Measurements from ENCODE around the gene STARD13.

STARD13 gene

DNA sequence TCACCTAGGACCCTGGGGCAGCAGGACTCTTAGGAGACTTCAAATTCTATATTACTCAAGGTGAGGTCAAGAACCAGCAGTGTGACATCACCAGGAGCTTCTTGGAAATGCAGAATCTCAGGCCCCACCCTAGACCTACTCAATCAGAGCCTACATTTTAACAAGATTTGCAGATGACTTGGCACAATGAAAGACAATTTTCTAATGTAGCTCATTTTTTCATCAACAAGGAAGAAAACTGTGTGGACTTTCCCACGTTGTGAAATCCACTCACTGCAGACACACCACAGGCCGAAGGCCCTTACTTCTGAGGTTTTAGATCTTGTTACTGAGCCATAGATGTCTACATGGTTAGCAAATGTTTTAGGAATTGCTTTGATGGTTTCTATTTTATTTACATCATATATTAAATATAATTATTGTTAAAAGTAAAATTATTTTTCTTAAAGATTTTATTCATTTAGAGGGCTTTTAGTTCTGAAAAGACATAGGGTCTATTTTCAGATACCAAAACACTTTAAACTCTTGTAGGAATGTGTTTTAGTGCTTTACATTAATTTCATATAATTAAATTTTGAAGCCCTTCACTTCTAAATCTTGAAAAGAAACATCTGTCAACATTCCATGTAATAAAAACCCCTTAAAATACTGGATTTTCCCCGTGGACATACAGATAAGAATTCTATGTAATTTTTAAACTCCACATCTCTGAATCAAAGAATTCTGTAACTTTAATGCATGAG is 18.5 kb upstream of the STARD13 start:
- no peak for DNase-seq

DNA sequence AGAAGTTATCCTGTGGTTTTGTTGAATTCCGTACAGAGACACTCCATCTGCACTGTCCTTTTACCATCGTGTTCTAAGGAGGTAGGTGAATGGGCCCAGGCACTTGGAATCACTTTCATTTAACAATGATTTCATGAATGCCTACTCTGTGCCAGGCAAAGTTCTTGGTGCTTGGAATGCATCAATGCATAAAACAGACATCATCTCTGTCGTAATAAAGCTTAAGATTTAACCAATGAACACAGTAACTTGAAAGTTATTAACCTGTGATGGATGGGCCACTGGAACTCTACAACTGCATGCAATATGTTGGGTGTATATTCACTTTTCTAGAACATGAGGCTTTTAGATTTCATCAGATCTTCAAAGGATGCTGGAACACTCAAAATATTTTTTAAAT is 14.1 kb upstream of the STARD13 start:
- DNase-seq: no peak

DNA sequence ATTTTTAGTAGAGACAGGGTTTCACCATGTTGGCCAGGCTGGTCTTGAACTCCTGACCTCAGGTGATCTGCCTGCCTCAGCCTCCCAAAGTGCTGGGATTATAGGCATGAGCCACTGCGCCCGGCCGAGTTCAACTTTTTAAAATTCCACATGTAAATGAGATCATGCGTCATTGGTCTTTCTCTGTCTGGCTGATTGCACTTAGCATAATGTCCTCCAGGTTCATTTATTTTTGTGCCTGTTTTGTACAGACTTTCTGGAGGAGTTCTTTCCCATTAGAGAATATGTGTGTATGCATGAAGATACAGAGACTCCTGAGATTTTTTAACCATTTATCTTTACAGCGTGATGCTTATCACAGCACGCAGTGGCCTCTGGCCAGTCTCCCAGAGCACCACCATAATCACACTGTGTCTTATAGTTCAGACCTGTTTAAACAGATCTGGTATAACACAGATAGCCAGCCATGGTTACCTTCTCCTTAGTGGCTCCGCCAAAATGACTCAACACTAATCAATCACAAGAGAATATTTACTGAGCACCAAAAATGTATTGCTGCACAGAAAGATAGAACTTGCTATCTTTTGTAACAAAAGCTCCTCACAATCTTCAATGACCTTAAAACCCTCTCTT is 11.4 kb upstream of the STARD13 start:
- DNase-seq: no peak

DNA sequence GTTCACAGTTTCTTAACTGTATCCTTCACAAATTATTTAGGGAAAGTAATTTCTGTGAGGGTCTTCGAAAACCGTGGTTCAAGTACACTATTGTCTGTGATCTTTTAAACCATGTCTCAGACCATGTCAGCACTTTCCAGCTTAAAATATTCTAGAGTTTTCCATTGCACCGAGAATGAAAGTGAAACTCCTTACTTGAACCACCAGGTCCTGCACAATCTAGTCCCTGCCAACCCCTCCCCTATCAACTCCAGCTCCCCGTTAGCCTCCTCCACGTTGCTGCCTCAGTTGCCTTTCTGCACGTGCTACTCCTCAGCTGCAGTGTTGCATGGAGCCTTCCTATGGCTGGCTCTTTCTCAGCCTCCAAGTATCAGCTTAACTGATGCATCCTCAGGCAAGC is 7.2 kb upstream of the STARD13 start:
- DNase-seq: no peak

DNA sequence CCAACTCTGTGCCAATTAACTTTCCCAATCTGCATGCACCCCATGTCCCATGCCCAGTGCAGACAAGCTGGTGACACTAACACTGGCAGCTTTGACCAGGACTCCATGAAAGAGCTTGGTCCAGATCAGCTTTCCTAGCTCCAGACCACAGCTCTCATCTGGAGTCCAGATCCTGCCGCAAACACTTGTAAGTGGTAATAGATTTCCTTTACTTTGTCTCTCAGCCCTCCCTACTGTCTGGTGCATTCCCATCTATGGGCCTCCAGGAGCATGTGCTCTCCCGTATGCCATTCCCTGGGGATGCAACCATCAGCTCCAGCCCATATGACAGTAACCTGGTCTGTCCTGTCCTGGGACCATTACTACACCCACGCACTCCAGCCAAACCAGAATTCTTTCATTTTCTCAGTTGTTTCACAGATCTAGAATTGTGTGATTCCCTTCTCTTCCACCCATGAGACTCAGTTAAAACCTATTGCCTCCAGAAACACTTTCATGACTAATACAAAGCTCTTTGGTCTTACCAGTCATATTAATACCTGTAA is 4.9 kb upstream of the STARD13 start:
- DNase-seq: no peak

DNA sequence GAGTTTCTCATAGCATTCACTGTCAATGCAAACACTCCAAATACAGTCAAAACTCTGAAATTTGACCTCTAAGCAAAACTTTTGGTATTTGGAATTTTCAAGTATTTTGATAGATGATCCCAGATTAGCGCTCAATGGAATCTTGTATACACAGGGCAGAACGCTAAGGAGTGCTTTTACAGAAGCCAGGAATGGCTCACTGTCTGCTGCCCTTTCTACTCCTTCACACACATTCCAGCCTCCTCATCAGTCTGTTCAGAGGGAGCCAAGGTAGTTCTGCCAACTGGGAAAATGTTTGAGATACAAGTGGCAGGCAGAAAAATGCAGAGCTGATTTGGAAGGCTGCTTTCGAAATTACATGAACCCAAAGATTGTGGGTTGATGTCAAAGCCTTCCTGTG is 4.4 kb upstream of the STARD13 start:
- no peak for DNase-seq

DNA sequence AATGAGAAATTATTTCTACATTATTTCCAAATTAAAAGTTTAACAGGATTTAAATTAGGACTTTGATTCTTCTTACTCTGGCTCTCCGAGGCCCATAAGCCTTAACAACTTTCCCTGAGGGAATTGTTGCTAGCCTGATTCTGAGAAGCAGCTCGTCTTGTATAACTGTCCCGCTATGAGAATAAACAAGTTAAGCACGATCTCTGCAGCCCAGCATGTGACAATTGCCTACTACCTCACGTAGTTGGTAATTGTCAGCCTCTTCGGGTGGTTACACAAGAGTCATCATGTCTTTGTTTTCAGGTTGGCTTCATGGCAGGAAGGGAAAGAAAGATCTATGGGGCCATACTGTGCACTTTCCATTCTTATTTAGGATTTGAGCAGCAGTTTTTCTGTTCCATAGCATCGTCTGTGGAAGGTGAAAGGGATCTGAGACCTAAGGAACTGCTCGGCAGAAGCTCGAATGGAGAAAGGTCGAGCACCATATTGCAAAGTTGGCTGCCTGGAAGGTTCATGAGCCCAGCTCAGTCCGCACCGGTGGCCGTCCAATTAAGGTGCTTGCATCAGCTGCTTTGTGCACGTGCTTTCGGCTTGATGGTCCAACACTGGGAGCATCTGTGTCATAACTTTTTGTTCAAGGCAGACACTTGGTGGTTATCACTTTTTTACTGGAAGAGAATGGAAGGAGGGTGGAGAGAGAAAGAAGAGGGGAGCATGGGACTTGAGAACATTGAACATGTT is 1.8 kb upstream of the STARD13 start:
- DNase-seq: no peak

DNA sequence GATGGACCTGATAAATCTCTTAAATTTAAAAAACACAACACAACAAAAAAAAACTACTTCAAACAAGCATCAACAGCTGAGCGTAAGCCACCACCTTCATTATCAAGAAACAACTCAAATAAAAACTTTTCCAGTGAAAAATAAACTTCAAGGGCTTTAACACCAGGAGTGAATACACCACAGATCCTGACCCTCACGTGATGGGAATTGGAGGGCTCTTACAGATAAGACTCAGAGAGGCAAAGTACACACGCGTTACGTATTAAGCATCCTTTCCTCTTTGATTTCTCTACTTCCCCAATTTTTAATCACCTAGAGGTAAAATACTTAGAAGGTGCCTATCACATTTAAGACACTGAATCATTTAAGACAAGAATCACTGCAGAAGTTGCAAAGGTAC is 573 bp upstream of the STARD13 start:
- no peak for DNase-seq

DNA sequence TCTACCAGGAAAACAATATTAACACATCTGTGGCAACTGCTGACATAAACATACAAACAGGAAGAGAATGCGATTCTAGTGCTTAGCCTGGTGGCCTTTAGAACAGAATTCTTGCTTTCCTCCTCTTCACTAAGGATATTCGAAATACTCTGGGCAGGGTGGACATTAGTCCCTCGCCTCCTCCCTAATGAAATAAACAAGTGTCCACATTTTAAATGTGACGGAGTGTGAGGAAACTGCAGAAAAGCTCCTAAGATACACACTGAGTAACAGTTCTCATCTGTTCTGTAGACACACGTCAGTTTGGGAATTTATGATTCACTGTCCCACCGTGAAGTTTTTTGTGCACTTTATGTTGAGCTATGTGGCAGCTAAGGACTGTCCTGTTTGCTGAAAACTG is 639 bp downstream of the STARD13 start:
- no peak for DNase-seq

DNA sequence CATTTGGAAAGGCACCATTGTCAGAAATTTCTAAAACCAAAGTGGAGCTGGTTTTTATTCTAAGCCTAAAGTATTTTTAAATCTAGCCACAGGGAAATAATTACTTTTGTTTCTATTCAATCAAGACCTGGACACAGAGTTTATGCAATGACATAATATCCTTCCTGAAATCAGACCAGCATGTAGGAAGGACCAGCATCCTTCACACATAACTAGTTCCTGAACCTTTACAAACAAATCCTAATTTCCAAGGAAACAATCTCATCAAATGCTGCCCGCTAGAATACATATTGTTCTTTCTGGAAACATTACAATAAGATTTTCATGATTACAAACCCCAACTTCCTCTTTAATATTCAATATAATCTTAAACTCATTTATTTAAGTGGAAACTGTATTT is 1.5 kb downstream of the STARD13 start:
- DNase-seq: no peak

DNA sequence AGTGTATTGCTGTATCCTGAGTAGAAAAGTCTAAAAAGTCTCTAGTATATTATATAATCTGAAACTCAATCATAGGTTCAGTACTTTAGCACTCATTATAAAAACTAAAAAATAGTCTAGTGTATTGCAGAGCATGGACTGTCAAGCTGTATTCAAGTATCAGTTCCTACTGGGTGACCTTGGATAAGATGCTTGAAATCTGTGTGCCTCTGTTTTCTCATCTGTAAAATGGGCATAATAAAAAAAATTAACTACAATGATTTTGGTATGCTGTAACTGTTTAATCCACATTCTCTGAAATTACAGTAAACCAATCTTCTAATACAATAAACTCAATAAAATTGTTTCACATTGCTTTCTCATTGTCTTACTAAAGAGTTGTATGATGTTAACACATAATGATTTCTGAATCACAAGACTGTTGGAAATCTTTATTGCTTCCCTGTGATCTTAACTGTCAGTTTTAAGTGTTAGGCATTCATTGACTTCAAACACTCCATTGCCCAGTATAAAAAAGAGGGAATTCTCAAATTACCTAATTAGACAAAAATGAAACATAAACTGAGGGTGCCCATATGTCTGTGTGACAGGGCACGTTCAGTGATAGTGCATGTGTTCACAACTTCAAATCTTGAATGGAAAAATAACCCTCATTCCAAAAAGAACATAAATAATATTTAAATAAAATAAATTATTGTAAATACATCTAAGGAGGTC is 2.2 kb downstream of the STARD13 start:
- DNase-seq: no peak

DNA sequence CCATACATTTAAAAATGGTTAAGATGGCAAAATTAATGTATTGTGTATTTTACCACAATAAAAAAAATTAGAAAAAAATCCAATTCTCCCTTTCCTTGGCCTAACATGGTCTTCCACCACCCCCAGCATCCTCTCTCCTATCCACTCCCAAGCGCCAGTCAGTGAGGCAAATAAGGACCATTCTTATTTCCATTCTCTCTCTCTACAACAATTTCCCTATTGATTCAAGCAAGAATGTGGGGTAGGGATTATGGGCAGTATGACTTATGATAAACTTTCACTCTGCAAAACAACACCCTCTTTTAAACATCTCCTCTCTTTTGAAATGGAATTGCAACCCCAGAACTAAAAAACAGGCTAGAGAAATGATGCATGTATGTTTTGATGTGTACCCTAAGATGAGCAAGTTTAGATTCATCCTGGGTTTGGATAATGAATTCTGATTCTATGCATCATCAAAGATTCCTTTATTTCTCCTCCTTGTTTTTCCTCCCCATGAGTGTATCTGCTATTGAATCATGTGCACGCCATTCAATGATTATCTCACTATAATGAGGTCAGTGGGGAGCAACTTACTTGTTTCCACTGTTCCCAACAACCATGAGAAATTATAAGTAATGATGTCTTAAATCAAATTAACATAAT is 3.5 kb downstream of the STARD13 start:
- no peak for DNase-seq

DNA sequence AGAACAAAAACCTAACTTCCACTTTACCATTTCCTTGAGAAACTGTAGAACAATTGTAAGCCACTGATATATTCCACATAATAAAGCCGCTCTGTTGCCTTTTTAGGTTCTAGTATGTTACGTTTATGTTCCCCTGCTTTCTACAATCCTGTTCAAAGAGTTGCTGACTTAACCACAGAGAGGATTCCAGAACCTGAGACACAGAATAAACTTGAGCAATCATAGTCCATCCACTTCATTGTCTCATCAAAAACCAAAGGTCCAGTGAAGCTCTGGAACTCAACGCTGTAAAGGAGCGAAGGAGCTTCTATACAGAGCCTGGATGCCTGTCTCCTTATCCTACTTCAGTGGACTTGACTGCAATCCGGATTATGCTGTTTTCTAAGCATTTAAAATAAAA is 4.6 kb downstream of the STARD13 start:
- DNase-seq: no peak

DNA sequence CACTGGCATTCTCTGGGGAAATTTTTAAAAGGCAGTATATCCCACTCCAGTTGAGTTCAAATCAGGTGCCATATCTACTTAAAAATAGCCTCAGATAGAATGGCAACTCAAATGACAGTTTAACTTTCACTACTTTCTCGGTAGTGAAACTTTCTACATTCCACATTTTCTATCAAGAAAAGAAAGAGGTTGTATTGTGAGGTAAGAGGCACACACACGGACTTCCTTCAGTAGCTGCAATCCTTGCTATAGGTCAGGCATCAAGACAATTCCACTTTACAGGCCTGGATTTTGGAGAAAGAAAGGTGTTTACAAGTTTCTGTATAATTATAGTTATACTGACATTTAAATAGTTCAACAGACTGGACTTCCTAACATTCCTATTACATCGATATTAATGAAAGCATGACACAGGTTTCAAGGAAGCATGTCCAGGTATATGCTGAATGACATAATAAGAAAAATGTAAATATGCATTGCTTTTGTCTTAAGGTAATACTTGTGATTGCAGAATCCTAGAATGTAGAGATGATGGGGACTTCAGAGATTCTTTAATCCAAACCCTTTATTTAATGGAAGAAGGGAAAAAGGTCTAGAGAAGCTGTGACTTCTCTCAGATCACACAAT is 5.2 kb downstream of the STARD13 start:
- no peak for DNase-seq

DNA sequence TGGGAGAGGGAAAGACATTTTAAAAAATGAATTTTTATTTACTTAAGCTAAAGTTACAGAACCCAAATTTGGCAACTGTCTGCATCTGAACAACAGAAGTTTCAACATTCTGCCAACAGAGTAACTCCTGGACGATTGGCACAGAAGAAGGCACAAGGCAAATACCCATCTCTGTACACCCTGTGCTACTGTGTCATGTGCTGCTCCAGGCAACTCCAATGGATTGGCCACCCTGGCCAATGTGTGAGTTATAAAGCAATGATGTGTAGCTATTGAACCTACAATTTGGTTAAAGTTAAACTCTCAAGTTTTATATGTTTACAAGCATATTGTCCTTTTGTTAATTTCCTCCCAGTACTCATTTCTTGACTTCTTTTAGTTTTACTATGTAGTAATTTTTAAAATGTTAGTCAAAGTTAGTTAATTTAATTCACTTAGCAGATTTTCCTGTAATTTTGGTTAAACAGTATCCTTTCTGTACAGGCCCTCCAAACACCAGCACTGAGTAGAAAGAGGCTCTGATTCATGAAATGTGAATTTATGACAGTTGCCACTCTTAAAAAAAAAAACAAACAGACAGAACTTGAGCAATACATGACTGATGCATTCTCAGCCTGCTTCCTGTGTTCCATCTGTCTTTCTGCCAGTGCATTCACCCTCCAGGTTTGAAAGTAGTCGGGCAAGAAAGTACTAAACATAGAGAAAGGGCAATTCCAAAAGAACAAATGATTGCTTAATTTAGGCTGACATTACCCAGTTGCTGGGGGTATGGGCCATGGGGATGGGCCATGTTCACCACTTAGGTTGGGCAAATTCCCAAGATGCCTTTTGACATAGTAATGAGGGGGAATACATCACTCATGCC is 5.9 kb downstream of the STARD13 start:
- DNase-seq: no peak

DNA sequence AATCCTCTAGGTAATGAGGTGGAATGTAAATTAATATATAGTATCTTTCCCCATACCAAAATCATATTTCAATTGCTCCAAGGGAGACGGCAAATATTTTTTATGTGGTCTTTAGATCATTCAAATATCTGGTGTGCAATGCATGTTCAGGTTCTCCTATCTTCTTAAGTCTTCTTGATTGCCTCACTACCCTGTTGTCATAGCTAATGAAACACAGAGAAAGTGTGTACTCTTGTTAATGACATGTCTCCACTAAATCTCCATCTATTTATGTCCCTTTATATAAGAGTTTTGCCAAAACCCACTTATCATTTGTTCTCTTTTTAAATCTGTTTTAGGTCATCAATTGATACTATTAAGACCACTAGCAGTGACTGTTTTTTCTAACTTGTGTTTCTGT is 6.6 kb downstream of the STARD13 start:
- no peak for DNase-seq

DNA sequence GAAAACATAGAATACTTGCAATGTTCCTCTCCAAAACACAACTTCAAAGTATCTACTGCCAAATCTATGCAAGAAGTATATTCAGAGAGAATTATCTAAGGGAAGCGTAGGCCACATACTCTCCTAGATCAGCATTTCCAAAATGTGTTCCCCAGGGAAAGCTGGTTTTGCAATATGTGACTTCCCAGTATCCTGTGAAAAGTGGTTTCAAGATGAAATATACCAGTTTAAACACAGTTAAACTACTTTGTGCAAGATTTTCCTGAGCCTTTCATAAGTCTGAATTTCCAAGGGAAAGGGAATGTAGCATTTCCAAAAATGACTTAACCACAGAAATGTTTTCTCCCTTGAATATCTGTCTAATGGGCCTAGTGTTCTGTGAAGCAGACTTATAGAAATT is 7.6 kb downstream of the STARD13 start:
- no peak for DNase-seq

DNA sequence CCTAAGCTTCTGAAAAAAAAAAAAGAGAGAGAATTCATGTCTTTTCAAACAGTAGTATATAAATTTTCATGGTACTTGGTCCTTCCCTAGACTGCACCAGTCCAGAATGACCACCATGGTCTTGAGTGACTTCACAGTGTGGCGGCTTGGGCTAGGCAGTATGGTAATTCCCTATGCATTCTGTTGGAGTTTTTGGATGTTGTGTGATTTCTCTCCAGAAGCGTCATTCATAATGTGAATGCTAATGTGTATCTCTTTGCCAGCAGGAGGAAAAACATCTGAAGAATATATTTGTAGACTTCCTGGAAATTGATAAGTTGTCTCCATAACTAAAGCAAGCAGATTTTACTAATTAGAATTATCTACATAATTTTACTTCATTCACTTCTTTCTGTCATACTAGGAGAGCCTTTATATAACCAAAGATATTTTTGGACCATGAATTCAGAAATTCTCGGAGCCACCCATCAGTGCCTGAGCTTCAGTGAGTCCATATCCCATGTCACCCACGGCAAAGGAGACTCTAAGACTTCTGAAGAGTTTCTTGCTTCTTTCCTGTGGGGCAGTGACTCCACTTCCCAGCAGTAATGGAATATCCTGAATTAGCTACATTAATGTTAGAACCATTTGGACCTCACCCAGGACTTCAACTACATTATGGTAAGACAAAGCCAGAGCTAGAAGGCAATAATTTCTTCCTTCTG is 8.4 kb downstream of the STARD13 start:
- DNase-seq: no peak

DNA sequence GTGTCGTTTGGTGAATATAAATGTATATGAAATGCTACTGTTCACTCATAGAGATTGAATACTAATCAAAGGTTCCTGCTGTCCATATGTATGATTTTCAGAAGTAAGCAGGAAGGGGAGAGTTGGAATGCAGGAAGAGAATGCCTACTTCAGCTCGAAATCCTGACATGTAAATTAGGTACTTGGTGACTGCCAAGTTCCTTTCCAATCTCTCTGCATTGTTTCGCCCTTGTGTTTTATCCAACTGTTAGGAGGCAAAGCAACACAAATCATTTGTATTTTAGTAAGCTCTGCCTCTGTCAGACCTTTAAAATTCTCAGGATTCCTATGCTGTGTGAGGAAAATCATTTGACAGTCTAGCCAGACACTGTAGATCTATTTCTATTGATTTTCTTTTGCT is 9.0 kb downstream of the STARD13 start:
- DNase-seq: no peak

DNA sequence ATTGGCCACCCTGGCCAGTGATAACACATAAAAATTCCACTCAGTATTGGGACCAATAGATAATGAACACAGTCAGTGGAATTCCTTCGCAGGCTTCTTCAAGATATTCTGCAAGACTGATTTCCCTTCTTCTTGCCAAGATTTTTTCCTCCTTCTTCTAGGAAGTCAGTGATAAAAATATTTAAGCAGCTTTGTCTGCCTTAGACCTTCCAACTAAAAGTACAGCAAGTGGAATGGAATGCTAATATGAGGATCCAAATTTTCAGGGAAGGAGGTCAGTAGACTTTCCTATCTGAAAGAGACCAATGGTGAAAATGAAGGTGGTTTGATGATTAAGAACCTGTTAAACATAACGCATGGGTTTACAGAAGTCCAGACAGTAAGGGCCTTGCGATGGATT is 9.6 kb downstream of the STARD13 start:
- no peak for DNase-seq

DNA sequence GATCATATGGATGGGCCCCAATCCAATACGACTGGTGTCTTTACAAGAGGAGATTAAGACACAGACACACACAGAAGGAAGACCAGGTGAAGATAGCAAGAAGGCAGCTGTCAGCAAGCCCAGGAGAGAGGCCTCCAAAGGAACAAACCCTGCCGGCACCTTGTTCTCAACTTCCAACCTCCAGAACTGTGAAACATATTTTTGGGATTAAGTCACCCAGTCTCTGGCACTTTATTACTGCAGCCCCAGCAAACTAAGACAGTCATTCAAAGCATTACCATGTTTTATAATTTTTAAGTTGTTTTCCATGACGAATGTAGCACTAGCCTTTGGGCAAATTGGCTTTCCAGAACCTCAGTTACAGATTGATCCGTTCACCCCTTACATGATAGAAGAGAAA is 11.3 kb downstream of the STARD13 start:
- DNase-seq: no peak

Data from activated T-cell treated with anti-CD3 and anti-CD28 coated beads, Interleukin-2, amount 50 U/mL, for 48 hours (primary cell).